GM19455 (cell line): ENCODE measurements around the gene FBXL3.
A peak's percentile ranks its signal among the peaks of the same experiment; 100 is the strongest.

Experiments
- ATAC-seq: cut with Tn5 transposase; IDR thresholded peaks from one replicate; pipeline ENCODE4 v1.9.1; 2021; ENCODE audit not compliant: unreplicated experiment

The FBXL3 gene

GRCh38 chr13:77026861-77027621 lies at the start of gene FBXL3:
Gene FBXL3 (minus strand): TSS chr13:77027159. CDS start chr13:77021860, 5,299 bp downstream.
- peak; percentile 62 for ATAC-seq

GRCh38 chr13:77067519-77067918 lies 40.6 kb upstream of the FBXL3 start:
- no peak for ATAC-seq

GRCh38 chr13:77065461-77066147 lies 38.6 kb upstream of the FBXL3 start:
- ATAC-seq: no peak

GRCh38 chr13:77062097-77062496 lies 35.1 kb upstream of the FBXL3 start:
- ATAC-seq: no peak

GRCh38 chr13:77061362-77061761 lies 34.4 kb upstream of the FBXL3 start:
- no peak for ATAC-seq

GRCh38 chr13:77056886-77057285 lies 29.9 kb upstream of the FBXL3 start:
- no peak for ATAC-seq

GRCh38 chr13:77056382-77056781 lies 29.4 kb upstream of the FBXL3 start:
- no peak for ATAC-seq

GRCh38 chr13:77055158-77055557 lies 28.2 kb upstream of the FBXL3 start:
- ATAC-seq: no peak

- ATAC-seq: no peak
Observed at GRCh38 chr13:77053192-77053591, 26.2 kb upstream of the FBXL3 start.

GRCh38 chr13:77048681-77049080 lies 21.7 kb upstream of the FBXL3 start:
- ATAC-seq: no peak

- ATAC-seq: no peak
Observed at GRCh38 chr13:77047649-77048343, 20.8 kb upstream of the FBXL3 start.

GRCh38 chr13:77042566-77043177 lies 15.7 kb upstream of the FBXL3 start:
- no peak for ATAC-seq

- no peak for ATAC-seq
Observed at GRCh38 chr13:77040835-77041234, 13.9 kb upstream of the FBXL3 start.

GRCh38 chr13:77040076-77040475 lies 13.1 kb upstream of the FBXL3 start:
- no peak for ATAC-seq

GRCh38 chr13:77038907-77039480 lies 12.0 kb upstream of the FBXL3 start:
- no peak for ATAC-seq

- ATAC-seq: no peak
Observed at GRCh38 chr13:77036279-77036678, 9.3 kb upstream of the FBXL3 start.

- ATAC-seq: no peak
Observed at GRCh38 chr13:77034881-77035280, 7.9 kb upstream of the FBXL3 start.

- ATAC-seq: no peak
Observed at GRCh38 chr13:77033717-77034302, 6.9 kb upstream of the FBXL3 start.

GRCh38 chr13:77031656-77032243 lies 4.8 kb upstream of the FBXL3 start:
- ATAC-seq: no peak

- no peak for ATAC-seq
Observed at GRCh38 chr13:77029436-77029835, 2.5 kb upstream of the FBXL3 start.
